ENCODE measurements around the gene LTBP1. TPM values are rescaled to one million over a fixed set of nuclear protein-coding genes. Genes with fewer than 3 reads are reported as not detected.
A peak's percentile ranks its signal among the peaks of the same experiment; 100 is the strongest.

LTBP1 gene
- total RNA-seq, 1 donor from 2014 or later, result 43.9 TPM

DNA sequence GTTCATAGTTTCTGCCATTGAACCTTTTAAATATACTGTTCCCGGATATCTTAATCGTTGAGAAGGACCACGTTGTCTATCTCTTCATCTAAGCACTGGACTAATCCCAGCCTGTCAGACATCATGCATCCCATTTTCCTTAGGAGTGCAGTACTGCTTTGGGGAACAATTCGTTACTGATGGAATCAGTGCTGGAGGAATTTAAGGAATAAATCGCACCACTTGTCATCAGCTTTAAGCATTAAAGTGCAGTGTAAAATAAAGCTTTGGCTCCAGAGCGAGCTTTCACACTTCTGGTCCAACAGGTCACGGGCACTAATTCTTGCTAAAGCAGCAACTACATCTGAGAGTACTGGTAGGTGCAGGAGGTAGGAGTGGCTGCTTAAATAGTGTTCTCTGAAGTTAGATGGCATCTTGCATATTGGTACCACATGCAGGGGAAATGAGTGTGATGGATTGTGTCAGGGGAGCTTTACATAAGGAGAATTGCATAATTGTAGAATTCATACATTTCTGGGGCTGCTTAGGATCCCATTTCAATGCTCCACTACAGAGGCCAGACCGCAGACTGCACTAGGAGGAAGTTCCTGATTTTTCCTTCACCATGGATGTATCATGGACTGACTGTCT is 424.0 kb downstream of the LTBP1 start:
- no peak for DNase-seq (ENCODE audit: low read depth)
- H3K4me3 ChIP-seq (ENCODE audit: low read depth, low read length), result no peak overlapping the region
- TF ChIP-seq, protein P1, sequence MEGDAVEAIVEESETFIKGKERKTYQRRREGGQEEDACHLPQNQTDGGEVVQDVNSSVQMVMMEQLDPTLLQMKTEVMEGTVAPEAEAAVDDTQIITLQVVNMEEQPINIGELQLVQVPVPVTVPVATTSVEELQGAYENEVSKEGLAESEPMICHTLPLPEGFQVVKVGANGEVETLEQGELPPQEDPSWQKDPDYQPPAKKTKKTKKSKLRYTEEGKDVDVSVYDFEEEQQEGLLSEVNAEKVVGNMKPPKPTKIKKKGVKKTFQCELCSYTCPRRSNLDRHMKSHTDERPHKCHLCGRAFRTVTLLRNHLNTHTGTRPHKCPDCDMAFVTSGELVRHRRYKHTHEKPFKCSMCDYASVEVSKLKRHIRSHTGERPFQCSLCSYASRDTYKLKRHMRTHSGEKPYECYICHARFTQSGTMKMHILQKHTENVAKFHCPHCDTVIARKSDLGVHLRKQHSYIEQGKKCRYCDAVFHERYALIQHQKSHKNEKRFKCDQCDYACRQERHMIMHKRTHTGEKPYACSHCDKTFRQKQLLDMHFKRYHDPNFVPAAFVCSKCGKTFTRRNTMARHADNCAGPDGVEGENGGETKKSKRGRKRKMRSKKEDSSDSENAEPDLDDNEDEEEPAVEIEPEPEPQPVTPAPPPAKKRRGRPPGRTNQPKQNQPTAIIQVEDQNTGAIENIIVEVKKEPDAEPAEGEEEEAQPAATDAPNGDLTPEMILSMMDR (conservative IDR thresholded peaks at IDR 0.05; ENCODE audit: low read depth, low read length), result no peak

DNA sequence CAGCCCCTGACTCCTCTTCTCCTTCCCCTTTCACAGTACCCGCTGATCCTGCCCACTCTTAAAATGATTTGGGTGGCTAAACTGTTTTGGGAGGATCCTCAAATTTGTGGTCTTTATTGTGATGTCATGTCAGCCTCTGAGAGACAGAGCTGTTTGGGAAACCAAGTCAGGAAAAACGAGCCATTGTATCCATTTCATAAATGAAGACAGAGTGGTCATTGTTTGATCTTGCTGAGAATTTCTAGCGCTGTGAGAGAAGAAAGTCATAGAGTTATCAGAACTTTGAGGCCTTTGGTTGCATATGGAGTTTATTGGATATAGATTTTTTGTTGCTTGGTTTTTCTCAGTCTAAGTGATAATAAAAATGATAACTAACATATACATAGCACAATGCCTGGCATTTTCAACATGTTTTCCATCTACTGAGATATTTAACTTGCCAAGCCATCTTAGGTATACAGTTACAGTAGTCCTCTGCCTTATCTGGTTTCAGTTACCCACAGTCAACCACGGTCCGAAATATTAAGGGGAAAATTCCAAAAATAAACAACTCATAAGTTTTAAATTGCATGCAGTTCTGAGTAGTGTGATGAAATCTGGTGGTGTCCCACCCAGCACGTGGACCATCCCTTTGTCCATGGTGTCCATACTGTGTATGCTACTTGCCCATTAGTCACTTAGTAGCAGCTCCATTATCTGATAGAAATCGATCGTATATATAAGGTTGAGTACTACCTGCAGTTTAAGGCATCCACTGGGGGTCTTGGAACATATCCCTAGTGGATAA is 424.7 kb downstream of the LTBP1 start:
- no peak overlapping the region for H3K4me3 ChIP-seq (ENCODE audit: low read depth, low read length)
- DNase-seq (ENCODE audit: low read depth), result no peak
- TF ChIP-seq, protein P1 (conservative IDR thresholded peaks at IDR 0.05; ENCODE audit: low read depth, low read length), result no peak

GRCh38 chr2:33372940-33373553 is 426.3 kb downstream of the LTBP1 start:
- TF ChIP-seq, protein P1 (conservative IDR thresholded peaks at IDR 0.05; ENCODE audit: low read depth, low read length), result peak; percentile 86
- DNase-seq (ENCODE audit: low read depth), result no peak
- H3K4me3 ChIP-seq (ENCODE audit: low read depth, low read length), result no peak overlapping the region

DNA sequence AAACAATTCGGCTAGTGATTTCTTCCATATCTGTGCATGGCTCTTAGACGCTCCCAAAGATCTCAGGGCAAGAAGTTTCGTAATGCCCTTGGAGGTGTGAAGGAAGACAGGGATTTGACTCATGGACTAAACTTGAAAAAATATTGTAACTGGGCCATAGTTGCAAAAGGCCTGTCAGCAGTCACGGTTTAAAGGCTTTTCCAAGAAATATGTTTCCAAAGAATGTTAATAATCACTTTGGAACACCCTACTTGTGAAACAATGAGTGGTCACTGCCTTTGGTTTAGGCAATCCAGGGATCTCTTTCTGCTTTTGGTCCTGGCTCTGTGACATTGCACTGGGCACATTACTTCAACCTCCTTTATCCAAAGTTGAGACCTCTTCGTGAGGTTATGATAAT is 427.2 kb downstream of the LTBP1 start:
- DNase-seq (ENCODE audit: low read depth), result peak; percentile 52
- TF ChIP-seq, protein P1 (conservative IDR thresholded peaks at IDR 0.05; ENCODE audit: low read depth, low read length), result no peak
- H3K4me3 ChIP-seq (ENCODE audit: low read depth, low read length), result no peak overlapping the region

GRCh38 chr2:33375054-33375453 is 428.3 kb downstream of the LTBP1 start:
- DNase-seq (ENCODE audit: low read depth), result no peak
- TF ChIP-seq, protein P1 (conservative IDR thresholded peaks at IDR 0.05; ENCODE audit: low read depth, low read length), result no peak
- H3K4me3 ChIP-seq (ENCODE audit: low read depth, low read length), result no peak overlapping the region

DNA sequence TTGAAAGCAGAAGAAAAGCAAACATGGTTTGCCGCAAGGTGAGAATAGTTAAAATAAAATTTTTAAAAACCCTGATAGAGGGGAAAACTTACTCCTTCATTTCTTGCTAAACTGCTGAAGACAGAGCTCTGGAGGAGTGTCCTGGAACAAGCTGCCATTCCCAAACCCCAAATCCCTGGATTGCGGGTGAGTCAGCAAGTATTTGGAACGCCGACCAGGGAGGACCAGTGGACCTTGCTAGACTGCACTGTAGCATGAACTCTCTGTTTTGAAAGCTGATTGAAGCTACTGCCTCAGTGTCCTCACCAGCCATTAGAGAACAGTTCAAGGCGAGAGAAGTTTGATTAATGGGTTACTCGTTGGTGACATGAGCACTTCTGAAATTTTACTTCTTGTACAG is 430.3 kb downstream of the LTBP1 start:
- no peak overlapping the region for H3K4me3 ChIP-seq (ENCODE audit: low read depth, low read length)
- DNase-seq (ENCODE audit: low read depth), result no peak
- TF ChIP-seq, protein P1 (conservative IDR thresholded peaks at IDR 0.05; ENCODE audit: low read depth, low read length), result no peak
